ENCODE measurements around the gene FLNB.

Gene FLNB

DNA sequence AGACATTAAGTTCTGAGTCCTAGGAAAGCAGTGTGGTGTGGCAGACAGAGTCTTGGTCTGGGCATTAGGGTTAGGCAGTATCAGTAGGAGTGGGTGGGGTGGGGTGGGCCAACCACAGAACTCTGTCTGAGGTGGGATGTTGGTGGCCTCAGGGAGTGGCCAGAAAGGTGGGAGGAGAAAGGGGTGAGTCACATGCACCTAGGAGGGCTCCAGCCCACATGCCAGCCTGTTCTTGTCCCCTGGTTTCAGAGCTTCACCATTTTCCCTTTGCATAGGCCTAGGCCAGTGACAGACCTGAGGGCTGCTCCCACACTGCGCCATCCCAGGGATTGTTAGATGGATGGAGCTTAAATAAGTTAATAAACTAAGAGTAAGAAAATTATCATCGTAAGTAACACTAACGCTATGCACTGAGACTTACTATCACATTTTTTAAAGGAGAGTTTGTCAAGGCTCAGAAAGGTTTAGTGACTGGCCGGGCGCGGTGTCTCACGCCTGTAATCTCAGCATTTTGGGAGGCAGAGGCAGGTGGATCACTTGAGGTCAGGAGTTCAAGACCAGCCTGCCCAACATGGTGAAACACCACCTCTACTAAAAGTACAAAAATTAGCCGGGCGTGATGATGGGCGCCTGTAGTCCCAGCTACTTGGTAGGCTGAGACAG is 168.7 kb downstream of the FLNB start:
- in situ Hi-C loops (cut with MboI; ENCODE audit: low sequenced_read_pairs), result no loop called here

DNA sequence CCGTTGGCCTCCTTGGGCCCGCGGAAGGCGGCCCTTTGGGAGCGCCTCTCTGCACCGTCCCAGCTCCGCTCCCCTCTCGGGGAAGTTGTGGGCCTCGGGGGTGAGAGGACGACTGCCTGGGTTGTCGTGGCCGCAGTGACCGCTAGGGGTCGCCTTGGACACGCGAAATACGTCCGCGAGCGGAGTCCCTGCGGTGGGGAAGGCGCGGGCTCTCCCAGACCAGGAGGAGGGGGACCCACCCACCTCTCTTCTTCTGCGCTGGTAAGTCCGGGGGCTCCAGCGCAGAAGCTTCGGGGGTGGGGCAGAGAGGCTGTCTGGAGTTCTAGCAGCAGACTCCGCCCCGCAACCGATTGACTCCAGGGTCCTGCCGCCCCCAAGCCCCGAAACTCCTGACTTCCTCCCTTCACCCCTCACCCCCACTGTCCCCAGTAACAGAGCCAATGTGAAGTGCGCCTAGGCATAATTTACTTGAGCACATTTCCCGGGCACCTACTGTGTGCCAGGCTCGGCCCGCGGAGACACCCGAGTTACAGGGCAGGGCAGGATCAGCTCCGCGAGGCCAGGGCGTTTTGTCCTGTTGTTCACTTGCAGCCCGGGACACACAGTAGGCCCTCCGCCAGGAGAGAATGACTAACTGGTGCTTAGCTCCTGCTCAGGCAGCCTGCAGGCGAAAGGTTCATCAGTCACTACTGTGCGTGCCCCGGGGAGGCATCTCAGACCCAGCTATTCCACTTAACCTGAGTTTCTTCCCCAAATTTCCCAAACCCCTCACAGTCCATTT is 169.7 kb downstream of the FLNB start:
- in situ Hi-C loops (cut with MboI; ENCODE audit: low sequenced_read_pairs), result no loop called here

DNA sequence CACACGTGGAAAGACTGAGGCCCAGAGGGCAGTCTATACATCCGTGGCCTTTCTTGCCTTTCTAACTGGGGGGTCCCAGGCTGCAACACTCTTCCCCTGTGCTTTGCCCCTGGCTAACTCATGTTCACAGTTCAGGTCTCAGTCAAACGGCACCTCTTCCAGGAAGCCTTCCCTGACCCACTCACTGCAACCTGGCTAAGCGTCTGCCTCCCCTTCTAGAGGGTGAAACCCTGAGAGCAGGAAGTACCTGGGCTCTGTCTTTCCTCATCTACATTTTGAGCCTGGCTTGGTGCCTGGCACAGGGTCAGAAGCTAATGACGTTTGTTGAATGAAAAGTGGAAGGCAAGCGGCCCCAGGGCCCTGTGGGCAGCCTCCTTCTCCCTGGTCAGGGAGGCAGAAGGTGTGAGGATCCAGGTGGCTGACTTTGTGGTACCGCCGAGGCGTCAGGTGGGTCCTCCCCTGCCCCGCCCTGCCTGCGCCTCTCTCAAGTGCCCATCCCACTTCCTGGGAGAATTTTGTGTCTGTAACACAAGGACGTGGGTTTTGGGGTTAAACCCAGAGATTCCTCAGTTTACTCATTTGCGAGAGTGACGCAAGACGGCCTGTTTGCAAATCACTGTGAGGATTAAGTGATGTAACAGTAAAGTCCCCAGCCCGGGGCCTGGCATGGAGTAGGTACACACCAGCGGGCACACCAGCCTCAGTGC is 170.5 kb downstream of the FLNB start:
- in situ Hi-C loops (cut with MboI; ENCODE audit: low sequenced_read_pairs), result no loop called here

DNA sequence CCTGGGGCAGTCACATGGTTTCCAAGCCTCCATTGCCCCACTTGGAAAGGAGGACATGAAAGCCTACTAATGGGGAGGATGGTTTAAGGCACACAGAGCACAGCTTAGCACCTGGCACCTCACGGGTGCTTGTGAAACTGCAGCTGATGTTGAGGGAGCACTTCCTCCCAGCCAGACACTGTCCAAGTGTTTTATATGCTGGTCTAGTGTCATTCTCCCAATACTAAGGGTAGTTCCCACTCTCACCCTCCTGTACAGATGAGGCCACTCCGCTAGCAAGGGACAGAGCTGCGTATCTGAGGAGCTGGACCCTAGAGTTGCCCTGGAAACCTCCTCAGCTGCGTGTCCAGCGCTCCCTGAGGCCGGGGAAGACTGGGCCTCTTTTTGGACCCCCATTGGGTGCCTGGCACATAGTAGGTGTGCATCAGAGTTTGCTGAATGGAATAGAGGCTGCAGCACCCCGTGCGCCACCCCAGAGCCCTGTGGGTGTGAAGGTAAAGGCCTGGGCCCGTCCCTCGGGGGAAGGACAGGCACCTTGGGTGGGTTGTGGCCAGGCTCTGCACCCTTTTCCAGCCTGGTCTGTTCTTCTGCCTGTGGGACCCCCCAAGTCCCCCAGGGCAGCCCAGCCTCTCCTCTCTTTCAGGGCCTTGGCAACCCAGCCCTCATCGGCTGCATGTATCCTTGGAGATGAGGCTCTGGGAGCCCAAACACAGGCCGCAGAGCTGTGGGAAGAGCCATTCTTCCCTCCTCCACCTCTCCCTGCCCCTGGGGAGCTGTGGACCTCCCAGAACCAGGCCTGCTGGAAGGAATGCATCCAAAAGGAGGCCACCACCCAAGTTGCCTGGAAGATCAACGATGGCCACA is 171.2 kb downstream of the FLNB start:
- in situ Hi-C loops (cut with MboI; ENCODE audit: low sequenced_read_pairs), result no loop called here

GRCh38 chr3:58180099-58180880 is 172.1 kb downstream of the FLNB start:
- in situ Hi-C loops (cut with MboI; ENCODE audit: low sequenced_read_pairs), result no loop called here

DNA sequence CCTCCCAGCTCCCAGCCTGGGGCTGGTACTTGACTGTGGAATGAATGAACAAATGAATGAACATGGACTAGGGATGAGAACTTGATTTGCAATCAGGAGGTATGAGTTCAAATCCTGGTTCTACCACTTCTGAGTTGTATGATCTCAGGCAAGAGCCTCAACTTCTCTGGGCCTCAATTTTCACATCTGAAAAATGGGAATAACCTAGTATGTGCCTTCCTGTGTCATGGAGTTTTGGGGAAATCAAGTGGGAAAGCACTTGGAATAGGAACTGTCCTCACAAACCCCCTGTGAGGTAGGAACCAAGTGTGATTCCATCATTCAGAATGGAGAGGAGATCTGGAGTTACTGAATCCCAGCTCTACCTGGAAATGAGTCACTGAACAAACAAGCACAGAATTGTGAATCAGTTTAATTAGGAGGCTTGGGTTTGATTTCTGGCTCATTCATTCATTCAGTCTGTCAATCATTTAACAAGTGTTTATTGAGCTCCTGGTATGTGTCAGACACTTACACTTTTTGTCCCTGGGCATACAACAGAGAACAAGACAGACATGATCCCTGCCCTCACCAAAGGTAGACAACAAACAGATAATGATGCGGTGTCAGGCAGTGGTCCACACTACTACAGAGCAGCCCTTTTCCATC is 172.8 kb downstream of the FLNB start:
- in situ Hi-C loops (cut with MboI; ENCODE audit: low sequenced_read_pairs), result no loop called here

DNA sequence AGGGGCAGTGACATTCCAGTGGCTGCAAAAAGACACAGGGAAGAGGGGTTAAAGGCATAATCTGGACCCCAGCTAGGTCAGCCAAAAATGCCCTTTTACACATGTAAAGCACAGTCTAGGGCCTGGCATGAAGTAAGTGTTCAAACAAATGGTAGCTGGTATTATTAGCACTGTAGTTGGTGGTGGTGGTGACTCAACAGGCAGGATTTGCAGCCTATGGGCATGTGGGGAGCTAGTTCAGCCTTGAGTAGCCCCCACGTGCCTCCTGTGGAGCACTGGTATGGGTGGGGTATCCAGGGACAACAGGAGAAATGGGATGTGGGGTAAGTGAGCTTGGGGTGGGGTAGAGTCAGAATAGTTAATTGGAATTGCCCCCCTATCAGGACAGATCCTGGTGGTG is 175.0 kb downstream of the FLNB start:
- in situ Hi-C loops (cut with MboI; ENCODE audit: low sequenced_read_pairs), result no loop called here

DNA sequence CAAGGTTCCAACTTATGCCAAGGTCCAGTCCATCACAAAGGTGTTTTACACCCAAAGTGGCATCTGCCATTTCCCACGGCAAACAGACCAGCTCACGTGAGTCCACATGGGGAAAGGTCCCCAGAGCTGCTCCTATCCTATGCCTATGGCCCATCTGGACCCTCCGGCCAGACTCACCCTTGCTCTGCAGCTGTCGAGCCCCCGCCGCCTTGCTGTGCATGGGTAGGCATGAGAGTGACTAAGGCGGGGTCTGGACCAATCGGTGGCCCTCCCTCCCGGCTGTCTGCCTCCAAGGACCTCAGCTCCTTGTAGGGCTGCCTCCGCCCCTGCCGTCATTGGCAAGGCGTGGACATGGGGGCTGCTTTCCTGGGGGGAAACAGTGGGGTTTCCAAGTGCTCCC is 175.7 kb downstream of the FLNB start:
- in situ Hi-C loops (cut with MboI; ENCODE audit: low sequenced_read_pairs), result no loop called here

DNA sequence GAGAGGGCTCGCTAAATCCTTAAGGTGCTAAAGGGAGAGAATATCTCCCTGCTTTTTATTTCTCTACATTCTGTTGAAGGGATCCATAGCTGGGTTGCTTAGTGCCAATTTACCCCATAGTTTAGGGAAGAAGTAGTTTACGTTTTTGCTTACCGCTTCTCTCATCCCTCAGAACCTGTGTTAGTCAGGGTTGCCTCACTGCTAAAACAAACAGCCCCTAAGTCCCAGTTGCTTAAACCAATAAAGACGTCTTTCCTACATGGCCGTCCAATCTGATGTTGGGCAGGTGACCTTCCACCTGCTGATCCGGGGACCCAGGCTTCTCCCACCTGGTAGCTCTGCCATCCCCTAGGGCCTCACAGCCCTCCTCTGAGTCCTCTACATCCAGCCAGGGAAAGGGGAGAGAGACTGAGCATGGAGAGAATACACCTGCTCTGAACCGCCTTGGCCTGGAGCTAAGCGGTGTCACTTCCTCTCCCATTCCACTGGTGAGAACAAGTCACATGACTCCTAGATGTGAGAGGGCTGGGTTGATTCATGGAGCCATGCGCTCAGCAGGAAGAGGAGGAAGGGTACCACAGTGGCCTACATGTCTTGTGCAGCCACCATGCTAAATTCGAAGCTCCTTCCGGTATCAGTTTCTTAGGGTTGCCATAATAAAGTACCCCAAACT is 176.2 kb downstream of the FLNB start:
- in situ Hi-C loops (cut with MboI; ENCODE audit: low sequenced_read_pairs), result no loop called here

DNA sequence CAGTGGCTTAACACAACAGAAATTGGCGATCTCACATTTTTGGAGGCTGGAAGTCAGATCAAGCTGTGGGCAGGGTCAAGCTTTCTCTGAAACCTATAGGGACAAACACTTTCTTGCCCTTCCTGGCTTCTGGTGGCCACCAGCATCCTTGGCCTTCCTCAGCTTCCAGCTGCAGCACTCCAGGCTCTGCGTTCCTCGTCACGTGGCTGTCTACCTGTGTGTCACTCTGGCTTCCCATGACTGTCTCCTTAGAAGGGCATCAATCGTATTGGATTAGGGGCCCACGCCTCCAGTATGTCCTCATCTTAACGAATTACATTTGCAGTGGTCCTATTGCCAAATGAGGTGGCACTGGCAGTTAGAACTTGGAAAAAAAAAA is 176.7 kb downstream of the FLNB start:
- in situ Hi-C loops (cut with MboI; ENCODE audit: low sequenced_read_pairs), result no loop called here

GRCh38 chr3:58188173-58188564 is 179.9 kb downstream of the FLNB start:
- in situ Hi-C loops (cut with MboI; ENCODE audit: low sequenced_read_pairs), result no loop called here

GRCh38 chr3:58188921-58189451 is 180.8 kb downstream of the FLNB start:
- in situ Hi-C loops (cut with MboI; ENCODE audit: low sequenced_read_pairs), result no loop called here

- in situ Hi-C loops (cut with MboI; ENCODE audit: low sequenced_read_pairs), result no loop called here
These were observed 181.5 kb downstream of the FLNB start for GRCh38 chr3:58189691-58190090.

DNA sequence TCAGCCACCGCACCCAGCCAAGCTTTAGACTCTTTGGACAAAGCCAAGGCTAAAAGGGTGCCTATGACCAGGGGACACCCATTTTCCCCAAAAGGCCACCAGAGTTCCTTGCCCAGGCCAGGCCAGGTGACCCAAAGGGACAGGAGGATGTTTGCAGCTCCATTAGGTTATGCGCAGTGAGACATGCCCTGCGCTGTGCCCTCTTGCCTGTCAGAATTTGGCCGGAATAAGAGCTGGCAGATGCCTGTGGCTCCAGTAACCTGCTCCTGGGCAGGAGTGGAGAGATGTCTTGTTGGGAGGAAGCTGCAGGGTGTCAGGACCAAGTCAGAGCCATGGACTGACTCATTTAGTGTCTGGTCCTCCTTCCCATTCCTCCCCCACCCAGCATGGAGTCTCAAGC is 182.1 kb downstream of the FLNB start:
- in situ Hi-C loops (cut with MboI; ENCODE audit: low sequenced_read_pairs), result no loop called here

DNA sequence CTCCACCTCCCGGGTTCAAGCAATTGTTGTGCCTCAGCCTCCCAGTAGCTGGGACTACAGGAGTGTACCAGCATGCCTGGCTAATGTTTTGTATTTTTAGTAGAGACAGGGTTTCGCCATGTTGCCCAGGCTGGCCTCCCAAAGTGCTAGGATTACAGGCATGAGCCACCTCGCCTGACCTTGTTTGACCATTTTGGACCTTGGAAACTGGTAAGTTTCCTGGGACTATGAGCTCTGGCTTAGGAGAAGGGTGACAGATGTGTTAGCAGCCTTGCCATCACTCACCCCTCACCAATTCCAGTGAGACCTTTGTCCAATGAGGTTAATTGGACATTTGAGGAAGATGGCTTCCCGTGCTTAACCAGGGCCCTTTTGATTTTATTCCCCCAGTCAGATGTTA is 182.7 kb downstream of the FLNB start:
- in situ Hi-C loops (cut with MboI; ENCODE audit: low sequenced_read_pairs), result no loop called here

GRCh38 chr3:58191361-58191991 is 183.3 kb downstream of the FLNB start:
- in situ Hi-C loops (cut with MboI; ENCODE audit: low sequenced_read_pairs), result no loop called here

GRCh38 chr3:58192069-58192468 is 183.8 kb downstream of the FLNB start:
- in situ Hi-C loops (cut with MboI; ENCODE audit: low sequenced_read_pairs), result no loop called here

DNA sequence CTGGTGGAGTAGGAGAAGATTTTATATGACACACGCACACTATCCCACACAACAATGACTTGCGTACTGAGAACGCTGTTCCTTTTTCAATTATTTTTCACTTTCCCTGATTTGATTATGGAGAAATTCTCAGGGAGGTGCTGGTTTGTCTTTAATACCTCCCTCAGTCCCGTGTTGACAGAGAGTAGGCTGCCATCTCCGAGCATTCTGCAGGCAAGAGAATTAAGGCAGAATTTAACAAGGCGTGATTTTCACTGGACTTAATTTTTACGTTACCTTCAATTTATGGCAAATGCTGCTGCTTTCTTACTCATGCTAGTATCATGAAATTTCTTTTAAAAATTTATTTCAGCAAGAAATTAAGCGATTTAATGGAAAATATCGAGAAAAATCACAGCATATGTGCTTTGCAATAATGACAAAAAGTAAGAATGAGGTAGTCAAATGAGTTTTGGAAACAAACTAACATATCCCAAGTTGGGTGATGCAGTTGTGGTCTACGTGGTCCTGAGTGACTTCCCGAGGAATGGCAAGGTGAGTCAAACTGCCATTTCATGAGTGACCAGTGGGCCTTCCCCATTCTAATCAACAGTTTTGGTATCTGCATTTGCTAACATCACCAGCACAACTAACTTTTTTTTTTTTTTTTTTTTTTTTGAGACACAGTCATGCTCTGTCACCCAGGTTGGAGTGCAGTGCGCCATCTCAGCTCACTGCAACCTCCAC is 185.6 kb downstream of the FLNB start:
- in situ Hi-C loops (cut with MboI; ENCODE audit: low sequenced_read_pairs), result no loop called here

All from HL-60/S4 treated with retinoic acid at 250 ng/mL for 4 days and 3 days (cell line).